ENCODE results near the gene WDR45. TPM values are rescaled to one million over a fixed set of nuclear protein-coding genes. Genes with fewer than 3 reads are reported as not detected.

The WDR45 gene
- total and polyA plus RNA-seq, 7 donors = 49.5 to 102 (median 78.5) TPM

GRCh38 chrX:49067285-49068120 lies 12.2 kb downstream of the WDR45 start:
- 93 to 95% methylated on average over 41 of the region's 41 CpGs for WGBS, 2 donors
- TF ChIP-seq EP300 (IDR thresholded peaks at IDR 0.05) (no peak), POLR2A (IDR thresholded peaks at IDR 0.05) (no peak), CTCF (IDR thresholded peaks at IDR 0.05) (no peak), POLR2AphosphoS5 (IDR thresholded peaks at IDR 0.05) (no peak)
- DNase-seq = no peak
- intact Hi-C loops (cut with DNase I) = loop anchor here (10.0 kb wide), 1 partner anchor 57 kb away; the partner anchor contains the start of gene GPKOW
- H3K36me3 ChIP-seq = no peaks in the 10 kb centered on the region
- H3K27ac ChIP-seq = no peak overlapping the region
- H3K4me1 ChIP-seq = peaks cover 0 to 5% (median 2%) of the 10 kb centered on the region in 4 donors
- no peak overlapping the region for H3K4me3 ChIP-seq
- H3K9me3 ChIP-seq = no peaks in the 10 kb centered on the region
- no peaks in the 10 kb centered on the region for H3K27me3 ChIP-seq

GRCh38 chrX:49066690-49067089 lies 13.0 kb downstream of the WDR45 start:
- H3K27me3 ChIP-seq = no peaks in the 10 kb centered on the region
- TF ChIP-seq EP300 (IDR thresholded peaks at IDR 0.05) (no peak), POLR2A (IDR thresholded peaks at IDR 0.05) (no peak), POLR2AphosphoS5 (IDR thresholded peaks at IDR 0.05) (no peak), CTCF (IDR thresholded peaks at IDR 0.05) (no peak)
- intact Hi-C loops (cut with DNase I) = loop anchor here (10.0 kb wide), 1 partner anchor 58 kb away; the partner anchor contains the start of gene GPKOW
- 80% methylated on average over 9 of the region's 9 CpGs for WGBS, 2 donors
- H3K9me3 ChIP-seq = no peaks in the 10 kb centered on the region
- H3K27ac ChIP-seq = no peak overlapping the region
- no peaks in the 10 kb centered on the region for H3K4me1 ChIP-seq
- H3K36me3 ChIP-seq = no peaks in the 10 kb centered on the region
- DNase-seq = no peak
- no peak overlapping the region for H3K4me3 ChIP-seq

- Histone ChIP-seq H3K27me3 (no peaks in the 10 kb centered on the region), H3K4me1 (no peaks in the 10 kb centered on the region), H3K36me3 (no peaks in the 10 kb centered on the region), H3K27ac (no peak overlapping the region), H3K9me3 (no peaks in the 10 kb centered on the region), H3K4me3 (no peak overlapping the region)
- intact Hi-C loops (cut with DNase I) = loop anchor here (10.0 kb wide), 1 partner anchor 59 kb away; the partner anchor contains the start of gene GPKOW
- no peak for DNase-seq
- WGBS, 2 donors = 88 to 93% methylated on average over 2 of the region's 2 CpGs
- TF ChIP-seq EP300 (IDR thresholded peaks at IDR 0.05) = no peak
- TF ChIP-seq CTCF (IDR thresholded peaks at IDR 0.05) = no peak
- TF ChIP-seq POLR2A (IDR thresholded peaks at IDR 0.05) = no peak
- no peak for TF ChIP-seq POLR2AphosphoS5 (IDR thresholded peaks at IDR 0.05)
Measured at GRCh38 chrX:49066278-49066677, 13.4 kb downstream of the WDR45 start.

GRCh38 chrX:49064735-49065134 lies 15.0 kb downstream of the WDR45 start:
- WGBS, 2 donors = 89 to 95% methylated on average over 8 of the region's 8 CpGs
- TF ChIP-seq POLR2AphosphoS5 (IDR thresholded peaks at IDR 0.05) (no peak), EP300 (IDR thresholded peaks at IDR 0.05) (no peak), CTCF (IDR thresholded peaks at IDR 0.05) (no peak), POLR2A (IDR thresholded peaks at IDR 0.05) (no peak)

More at GRCh38 chrX:49064735-49065134, 15.0 kb downstream of the WDR45 start:
- Histone ChIP-seq H3K4me3 (no peak overlapping the region), H3K36me3 (no peaks in the 10 kb centered on the region), H3K27ac (no peak overlapping the region), H3K27me3 (no peaks in the 10 kb centered on the region), H3K4me1 (no peaks in the 10 kb centered on the region), H3K9me3 (no peaks in the 10 kb centered on the region)
- DNase-seq = no peak
- intact Hi-C loops (cut with DNase I) = loop anchor here (10.0 kb wide), 1 partner anchor 60 kb away; the partner anchor contains the start of gene GPKOW
